OCI-M2 (cell line): ENCODE measurements around the gene FBRS.
"Not testable (repeated sequence)": the region's sequence is repeated elsewhere in the genome, so short reads cannot be mapped to it uniquely, and the experiment has no call there.

Experiments used
- DNase-seq: peaks from one replicate; lab custom pipeline; 2025; ENCODE audit not compliant: unreplicated experiment; lab: John Stamatoyannopoulos, UW

Gene FBRS

GRCh38 chr16:30663820-30664219 lies 5.6 kb downstream of the FBRS start:
- DNase-seq, result no peak

GRCh38 chr16:30664616-30665109 lies 6.4 kb downstream of the FBRS start:
- no peak for DNase-seq

- no peak for DNase-seq
Measured at GRCh38 chr16:30665155-30665829, 7.1 kb downstream of the FBRS start.

- DNase-seq, result no peak
Measured at GRCh38 chr16:30665830-30666190, 7.6 kb downstream of the FBRS start.

GRCh38 chr16:30666681-30667080 lies 8.4 kb downstream of the FBRS start:
- no peak for DNase-seq

GRCh38 chr16:30667361-30667905 lies 9.2 kb downstream of the FBRS start:
- no peak for DNase-seq

GRCh38 chr16:30668393-30668792 lies 10.2 kb downstream of the FBRS start:
- no peak for DNase-seq

GRCh38 chr16:30669026-30669902 lies 11.0 kb downstream of the FBRS start:
- DNase-seq, result no peak

GRCh38 chr16:30669903-30670824 lies 11.9 kb downstream of the FBRS start:
- DNase-seq, result no peak

- DNase-seq, result no peak
Measured at GRCh38 chr16:30675143-30675542, 16.9 kb downstream of the FBRS start.

GRCh38 chr16:30677931-30678585 lies 19.8 kb downstream of the FBRS start:
- DNase-seq, result no peak

GRCh38 chr16:30678586-30678970 lies 20.3 kb downstream of the FBRS start:
- no peak for DNase-seq

GRCh38 chr16:30680326-30680725 lies 22.1 kb downstream of the FBRS start:
- no peak for DNase-seq

GRCh38 chr16:30688701-30689100 lies 30.5 kb downstream of the FBRS start:
- no peak for DNase-seq

- no peak for DNase-seq
Measured at GRCh38 chr16:30691907-30692306, 33.7 kb downstream of the FBRS start.

GRCh38 chr16:30692396-30693064 lies 34.3 kb downstream of the FBRS start:
- no peak for DNase-seq

GRCh38 chr16:30694926-30695693 lies 36.9 kb downstream of the FBRS start:
- DNase-seq, result no peak

GRCh38 chr16:30696646-30697045 lies 38.4 kb downstream of the FBRS start:
- not testable (repeated sequence) for DNase-seq
